Mesendoderm (in vitro differentiated cells): ENCODE data around the gene CMTM1.

Experiments used
- DNase-seq: peaks from one replicate; pipeline ENCODE4 v3.0.0; 2013
- H2AK5ac ChIP-seq: 2 replicates; pipeline ENCODE4 v1.6.1; 2013; ENCODE audit warnings: low read length, inconsistent platforms
- H2BK120ac ChIP-seq: 2 replicates; pipeline ENCODE4 v1.6.1; 2013; ENCODE audit warnings: low read depth, mild to moderate bottlenecking, low read length, moderate library complexity, mixed read lengths
- H2BK15ac ChIP-seq: replicated peaks from 2 replicates; pipeline ENCODE4 v1.6.1; 2013; ENCODE audit warnings: low read depth, mild to moderate bottlenecking, moderate library complexity
- H2BK5ac ChIP-seq: 2 replicates; pipeline ENCODE4 v1.6.1; 2013; ENCODE audit warnings: low read length, inconsistent platforms
- H3K18ac ChIP-seq: 2 replicates; pipeline ENCODE4 v1.6.1; 2013; ENCODE audit warnings: mild to moderate bottlenecking, low read length, mixed read lengths
- H3K23ac ChIP-seq: one replicate; pipeline ENCODE4 v1.6.1; 2013; ENCODE audit warnings: low read length
- H3K27ac ChIP-seq: 2 replicates; pipeline ENCODE4 v1.5.1; 2013; ENCODE audit warnings: low read depth, mild to moderate bottlenecking, inconsistent platforms, low read length, moderate library complexity
- H3K27me3 ChIP-seq: 2 replicates; pipeline ENCODE4 v1.6.1; 2013; ENCODE audit warnings: low read length, control low read depth, mild to moderate bottlenecking, inconsistent platforms; ENCODE audit not compliant: insufficient read depth, poor library complexity
- H3K36me3 ChIP-seq: 2 replicates; pipeline ENCODE4 v1.6.1; 2013; ENCODE audit warnings: low read length, inconsistent platforms; ENCODE audit not compliant: control insufficient read depth, insufficient read depth
- H3K4ac ChIP-seq: one replicate; pipeline ENCODE4 v1.6.1; 2013; ENCODE audit warnings: low read depth, mild to moderate bottlenecking, low read length, moderate library complexity
- H3K4me1 ChIP-seq: 2 replicates; pipeline ENCODE4 v1.6.1; 2013; ENCODE audit warnings: low read depth, low read length, inconsistent platforms; ENCODE audit not compliant: control insufficient read depth
- H3K4me2 ChIP-seq: 2 replicates; pipeline ENCODE4 v1.6.1; 2013; ENCODE audit warnings: low read length
- H3K4me3 ChIP-seq: 2 replicates; pipeline ENCODE4 v1.5.1; 2013; ENCODE audit warnings: mild to moderate bottlenecking, low read length
- H3K56ac ChIP-seq: one replicate; pipeline ENCODE4 v1.6.1; 2013; ENCODE audit warnings: low read length
- H3K79me1 ChIP-seq: 2 replicates; pipeline ENCODE4 v1.6.1; 2013; ENCODE audit warnings: low read length, inconsistent platforms
- H3K79me2 ChIP-seq: 2 replicates; pipeline ENCODE4 v1.6.1; 2013; ENCODE audit warnings: mild to moderate bottlenecking, low read length; ENCODE audit not compliant: control insufficient read depth, insufficient read depth
- H3K9ac ChIP-seq: 2 replicates; pipeline ENCODE4 v1.6.1; 2013; ENCODE audit warnings: low read length, inconsistent platforms
- H4K5ac ChIP-seq: one replicate; pipeline ENCODE4 v1.6.1; 2013; ENCODE audit warnings: low read length
- H4K8ac ChIP-seq: one replicate; pipeline ENCODE4 v1.6.1; 2013; ENCODE audit warnings: low read depth, mild to moderate bottlenecking, control low read depth, low read length, moderate library complexity
- WGBS: extraction: QIAGEN DNeasy Blood & Tissue Kit; methylation state at CpG from one replicate; pipeline ENCODE4 v1.1.7; 2013; ENCODE audit warnings: low lambda C conversion rate, missing lambda C conversion rate; ENCODE audit not compliant: insufficient coverage; ENCODE audit errors: extremely low coverage; 5-methylcytosine and 5-hydroxymethylcytosine counted together

The CMTM1 gene

GRCh38 chr16:66596986-66597848 is 31.0 kb downstream of the CMTM1 start:
- Histone ChIP-seq H4K8ac (no peak overlapping the region), H2AK5ac (no peak overlapping the region), H3K9ac (no peak overlapping the region), H3K4me3 (no peak overlapping the region), H3K4ac (no peak overlapping the region), H2BK5ac (no peak overlapping the region), H3K56ac (no peak overlapping the region), H3K18ac (no peak overlapping the region), H3K27me3 (no peaks in the 10 kb centered on the region), H3K79me2 (no peaks in the 10 kb centered on the region), H3K27ac (no peak overlapping the region), H3K4me2 (no peak overlapping the region), H2BK15ac (no peak overlapping the region), H3K23ac (no peak overlapping the region), H3K4me1 (no peaks in the 10 kb centered on the region), H3K36me3 (no peaks in the 10 kb centered on the region), H2BK120ac (no peak overlapping the region), H3K79me1 (no peaks in the 10 kb centered on the region), H4K5ac (no peak overlapping the region)
- no peak for DNase-seq
- WGBS, result no CpG with 5 or more reads among the region's 5 CpGs

- H3K18ac ChIP-seq, result no peak overlapping the region
- H2AK5ac ChIP-seq, result no peak overlapping the region
- H2BK5ac ChIP-seq, result no peak overlapping the region
- no peak overlapping the region for H2BK15ac ChIP-seq
- no peak overlapping the region for H3K9ac ChIP-seq
- no peak overlapping the region for H4K5ac ChIP-seq
- H3K4me1 ChIP-seq, result no peaks in the 10 kb centered on the region
- no peak overlapping the region for H3K4me2 ChIP-seq
- no peak overlapping the region for H3K23ac ChIP-seq
- H3K56ac ChIP-seq, result no peak overlapping the region
- H4K8ac ChIP-seq, result no peak overlapping the region
- no peaks in the 10 kb centered on the region for H3K36me3 ChIP-seq
- DNase-seq, result no peak
- no peaks in the 10 kb centered on the region for H3K79me1 ChIP-seq
- H3K79me2 ChIP-seq, result no peaks in the 10 kb centered on the region
- H3K27me3 ChIP-seq, result no peaks in the 10 kb centered on the region
- no peak overlapping the region for H3K27ac ChIP-seq
- no CpG with 5 or more reads among the region's 3 CpGs for WGBS
- no peak overlapping the region for H3K4me3 ChIP-seq
- H2BK120ac ChIP-seq, result no peak overlapping the region
- H3K4ac ChIP-seq, result no peak overlapping the region
Measured at GRCh38 chr16:66598111-66598510, 31.9 kb downstream of the CMTM1 start.

DNA sequence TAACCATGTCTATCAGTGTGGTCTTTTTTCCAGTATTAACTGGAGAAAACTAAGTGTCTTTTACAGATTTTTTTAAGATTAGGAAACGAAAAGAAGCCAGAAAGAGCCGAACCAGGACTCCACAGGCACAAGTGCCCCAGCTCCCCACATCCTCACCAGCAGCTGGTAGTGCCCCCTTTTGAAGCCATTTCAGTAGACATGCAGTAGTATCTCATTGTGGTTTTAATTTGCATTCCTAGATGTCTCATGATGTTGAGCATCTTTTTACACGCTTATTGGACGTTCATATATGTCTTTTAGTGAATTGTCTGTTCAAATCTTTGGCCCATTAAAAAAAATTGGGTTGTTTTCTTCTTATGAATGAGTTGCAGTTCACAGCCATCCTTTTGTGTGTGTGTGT is 33.5 kb downstream of the CMTM1 start:
- Histone ChIP-seq H2BK15ac (no peak overlapping the region), H3K4me3 (no peak overlapping the region), H2BK5ac (no peak overlapping the region), H3K23ac (no peak overlapping the region), H3K4ac (no peak overlapping the region), H2AK5ac (no peak overlapping the region), H4K8ac (no peak overlapping the region), H3K79me1 (no peaks in the 10 kb centered on the region), H3K18ac (no peak overlapping the region), H3K56ac (no peak overlapping the region), H3K27ac (no peak overlapping the region), H4K5ac (no peak overlapping the region), H3K4me2 (no peak overlapping the region), H3K9ac (no peak overlapping the region), H2BK120ac (no peak overlapping the region), H3K36me3 (no peaks in the 10 kb centered on the region), H3K27me3 (no peaks in the 10 kb centered on the region), H3K4me1 (no peaks in the 10 kb centered on the region), H3K79me2 (no peaks in the 10 kb centered on the region)
- no peak for DNase-seq
- WGBS, result no CpG with 5 or more reads among the region's 4 CpGs

GRCh38 chr16:66600477-66600876 is 34.2 kb downstream of the CMTM1 start:
- H3K18ac ChIP-seq, result no peak overlapping the region
- H2BK120ac ChIP-seq, result no peak overlapping the region
- no peak overlapping the region for H3K27ac ChIP-seq
- H2BK5ac ChIP-seq, result no peak overlapping the region
- no peak overlapping the region for H3K23ac ChIP-seq
- no peak overlapping the region for H3K9ac ChIP-seq
- H4K5ac ChIP-seq, result no peak overlapping the region
- no CpG with 5 or more reads among the region's 1 CpG for WGBS
- no peak for DNase-seq
- H3K4me1 ChIP-seq, result no peaks in the 10 kb centered on the region
- H3K56ac ChIP-seq, result no peak overlapping the region
- H3K36me3 ChIP-seq, result no peaks in the 10 kb centered on the region
- H3K4me3 ChIP-seq, result no peak overlapping the region
- H4K8ac ChIP-seq, result no peak overlapping the region
- no peak overlapping the region for H3K4me2 ChIP-seq
- H2AK5ac ChIP-seq, result no peak overlapping the region
- H3K27me3 ChIP-seq, result no peaks in the 10 kb centered on the region
- no peak overlapping the region for H3K4ac ChIP-seq
- H3K79me1 ChIP-seq, result no peaks in the 10 kb centered on the region
- no peak overlapping the region for H2BK15ac ChIP-seq
- no peaks in the 10 kb centered on the region for H3K79me2 ChIP-seq

GRCh38 chr16:66601471-66601870 is 35.2 kb downstream of the CMTM1 start:
- H3K27ac ChIP-seq, result no peak overlapping the region

More at GRCh38 chr16:66601471-66601870, 35.2 kb downstream of the CMTM1 start:
- no peak overlapping the region for H2BK15ac ChIP-seq
- peaks cover 2% of the 10 kb centered on the region for H3K79me2 ChIP-seq
- H3K79me1 ChIP-seq, result no peaks in the 10 kb centered on the region
- H3K4me1 ChIP-seq, result peaks cover 2% of the 10 kb centered on the region
- DNase-seq, result no peak
- H3K9ac ChIP-seq, result no peak overlapping the region
- H4K8ac ChIP-seq, result no peak overlapping the region
- H3K23ac ChIP-seq, result no peak overlapping the region
- H3K4me3 ChIP-seq, result no peak overlapping the region
- H3K56ac ChIP-seq, result no peak overlapping the region
- H2AK5ac ChIP-seq, result no peak overlapping the region
- no peak overlapping the region for H3K18ac ChIP-seq
- no peak overlapping the region for H2BK120ac ChIP-seq
- no peaks in the 10 kb centered on the region for H3K27me3 ChIP-seq
- no peaks in the 10 kb centered on the region for H3K36me3 ChIP-seq
- no peak overlapping the region for H3K4ac ChIP-seq
- no peak overlapping the region for H3K4me2 ChIP-seq
- H2BK5ac ChIP-seq, result no peak overlapping the region
- no CpG with 5 or more reads among the region's 5 CpGs for WGBS
- no peak overlapping the region for H4K5ac ChIP-seq
